Neural cell (in vitro differentiated cells): Measurements from ENCODE around the gene CACTIN.

ENCODE experiments used
- CTCF ChIP-seq: fragments of 450-650 bp; IDR thresholded peaks from 2 replicates; pipeline ENCODE4 v1.5.1; 2014; ENCODE audit warnings: antibody characterized with exemption, mild to moderate bottlenecking, moderate library complexity; ENCODE audit not compliant: poor library complexity, severe bottlenecking
- EZH2 ChIP-seq: fragments of 200-600, 300-800 bp; shearing (Covaris generic), sonication (generic); IDR thresholded peaks from 2 replicates; pipeline ENCODE4 v1.6.1; 2014; ENCODE audit warnings: antibody characterized with exemption, low read length, borderline replicate concordance, mild to moderate bottlenecking; ENCODE audit not compliant: insufficient read depth, poor library complexity, severe bottlenecking
- MXI1 ChIP-seq: fragments of 450-650 bp; conservative IDR thresholded peaks from 2 replicates; pipeline ENCODE4 v1.6.1; 2014; ENCODE audit warnings: antibody characterized with exemption, mild to moderate bottlenecking; ENCODE audit not compliant: poor library complexity, severe bottlenecking
- RAD21 ChIP-seq: fragments of 450-650 bp; conservative IDR thresholded peaks from 2 replicates; pipeline ENCODE4 v1.6.1; 2014; ENCODE audit warnings: antibody characterized with exemption, mild to moderate bottlenecking, moderate library complexity
- REST ChIP-seq: IDR thresholded peaks from 2 replicates; pipeline ENCODE4 v1.6.1; 2012; ENCODE audit warnings: borderline replicate concordance
- TAF1 ChIP-seq: IDR thresholded peaks from 2 replicates; pipeline ENCODE4 v1.6.1; 2012; ENCODE audit warnings: low read depth

GRCh38 chr19:3606174-3606689 is 20.4 kb downstream of the CACTIN start:
- TF ChIP-seq EZH2 = no peak
- no peak for TF ChIP-seq CTCF
- TF ChIP-seq REST = no peak
- no peak for TF ChIP-seq TAF1
- no peak for TF ChIP-seq MXI1
- no peak for TF ChIP-seq RAD21
